Measurements from ENCODE around the gene TNIK. TPM values are rescaled to one million over a fixed set of nuclear protein-coding genes. Genes with fewer than 3 reads are reported as not detected.

TNIK gene
- total RNA-seq, 2 donors from 2014 or later = 5.6 to 47.1 TPM

DNA sequence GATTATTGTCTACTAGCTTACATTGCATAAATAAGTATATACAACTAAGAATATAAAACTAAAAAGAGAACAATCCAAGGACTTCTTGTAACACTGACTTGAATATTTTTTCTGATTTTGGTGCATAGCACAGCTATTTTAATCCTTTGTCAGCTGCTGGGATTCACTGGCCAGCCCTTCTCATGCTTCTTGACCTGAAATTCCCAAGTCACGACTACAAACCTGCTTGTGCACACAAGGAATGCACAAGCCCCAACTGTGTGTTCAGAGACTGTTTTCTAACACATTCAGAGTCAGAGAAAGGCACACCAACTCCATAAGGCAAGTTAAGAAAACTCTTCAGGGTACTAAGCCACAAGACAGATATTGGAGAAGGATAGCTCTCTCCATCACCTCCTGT is 80.9 kb downstream of the TNIK start:
- intact Hi-C loops (cut with DNase I) = no loop called here
- DNase-seq (ENCODE audit: low spot score) = no peak
- WGBS = 56% methylated on average over 1 of the region's 1 CpG
- H3K27me3 ChIP-seq (replicated peaks; ENCODE audit: insufficient read depth) = no peaks in the 10 kb centered on the region
- H3K4me1 ChIP-seq (replicated peaks) = no peaks in the 10 kb centered on the region
- H3K36me3 ChIP-seq = no peaks in the 10 kb centered on the region
- TF ChIP-seq POLR2AphosphoS5 (IDR thresholded peaks at IDR 0.05) = no peak
- TF ChIP-seq POLR2A (IDR thresholded peaks at IDR 0.05) = no peak
- H3K9me3 ChIP-seq = no peaks in the 10 kb centered on the region
- H3K4me3 ChIP-seq = no peak overlapping the region
- no peak overlapping the region for H3K27ac ChIP-seq

DNA sequence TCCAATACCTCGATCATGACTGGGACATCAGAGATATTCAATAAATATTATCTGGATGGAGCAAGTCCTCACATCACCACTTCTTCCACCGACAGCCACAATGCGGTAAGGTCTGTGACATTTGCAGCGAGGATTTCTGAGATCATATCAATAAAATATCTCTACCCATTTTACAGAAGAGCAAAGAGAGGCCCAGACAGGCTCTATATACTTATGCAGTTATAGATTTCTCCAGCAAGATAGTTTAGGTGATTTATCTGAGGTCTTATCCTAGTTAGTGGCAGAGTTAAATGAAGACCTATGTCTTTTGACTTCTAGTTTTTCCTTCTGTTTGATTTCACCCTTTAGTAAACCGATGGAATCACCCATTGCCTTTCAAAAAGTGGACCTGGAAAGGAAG is 81.6 kb downstream of the TNIK start:
- WGBS = 97% methylated on average over 5 of the region's 5 CpGs
- intact Hi-C loops (cut with DNase I) = no loop called here
- H3K4me1 ChIP-seq (replicated peaks) = no peaks in the 10 kb centered on the region

DNA sequence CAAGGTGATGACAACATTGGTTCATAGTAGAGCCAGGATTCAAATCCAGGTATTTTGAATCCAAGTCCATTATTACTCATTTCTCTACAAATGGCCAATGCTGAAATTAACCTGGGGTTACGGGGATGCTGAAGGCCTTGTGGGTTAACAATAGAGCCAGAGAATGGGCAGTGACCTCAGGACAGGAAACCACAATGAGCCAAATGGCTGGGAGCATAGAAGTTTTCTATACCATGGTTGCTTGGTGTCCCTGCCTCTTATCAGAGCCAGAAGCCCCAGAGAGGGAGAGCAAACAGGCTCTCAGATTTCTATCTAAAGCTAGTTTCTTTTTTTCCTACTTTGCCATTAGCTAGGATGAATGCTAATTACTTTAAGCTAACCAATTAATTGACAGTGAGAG is 82.3 kb downstream of the TNIK start:
- intact Hi-C loops (cut with DNase I) = no loop called here
- Histone ChIP-seq H3K9me3 (no peaks in the 10 kb centered on the region), H3K36me3 (no peaks in the 10 kb centered on the region), H3K27ac (no peak overlapping the region), H3K4me3 (no peak overlapping the region), H3K4me1 (replicated peaks) (no peaks in the 10 kb centered on the region), H3K27me3 (replicated peaks; ENCODE audit: insufficient read depth) (no peaks in the 10 kb centered on the region)
- WGBS = 82% methylated on average over 1 of the region's 1 CpG
- no peak for DNase-seq (ENCODE audit: low spot score)
- TF ChIP-seq POLR2AphosphoS5 (IDR thresholded peaks at IDR 0.05) (no peak), POLR2A (IDR thresholded peaks at IDR 0.05) (no peak)
- TF ChIP-seq, protein P1, sequence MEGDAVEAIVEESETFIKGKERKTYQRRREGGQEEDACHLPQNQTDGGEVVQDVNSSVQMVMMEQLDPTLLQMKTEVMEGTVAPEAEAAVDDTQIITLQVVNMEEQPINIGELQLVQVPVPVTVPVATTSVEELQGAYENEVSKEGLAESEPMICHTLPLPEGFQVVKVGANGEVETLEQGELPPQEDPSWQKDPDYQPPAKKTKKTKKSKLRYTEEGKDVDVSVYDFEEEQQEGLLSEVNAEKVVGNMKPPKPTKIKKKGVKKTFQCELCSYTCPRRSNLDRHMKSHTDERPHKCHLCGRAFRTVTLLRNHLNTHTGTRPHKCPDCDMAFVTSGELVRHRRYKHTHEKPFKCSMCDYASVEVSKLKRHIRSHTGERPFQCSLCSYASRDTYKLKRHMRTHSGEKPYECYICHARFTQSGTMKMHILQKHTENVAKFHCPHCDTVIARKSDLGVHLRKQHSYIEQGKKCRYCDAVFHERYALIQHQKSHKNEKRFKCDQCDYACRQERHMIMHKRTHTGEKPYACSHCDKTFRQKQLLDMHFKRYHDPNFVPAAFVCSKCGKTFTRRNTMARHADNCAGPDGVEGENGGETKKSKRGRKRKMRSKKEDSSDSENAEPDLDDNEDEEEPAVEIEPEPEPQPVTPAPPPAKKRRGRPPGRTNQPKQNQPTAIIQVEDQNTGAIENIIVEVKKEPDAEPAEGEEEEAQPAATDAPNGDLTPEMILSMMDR (IDR thresholded peaks at IDR 0.05) = no peak

More for the DNA sequence above, 81.6 kb downstream of the TNIK start:
- no peaks in the 10 kb centered on the region for H3K9me3 ChIP-seq
- DNase-seq (ENCODE audit: low spot score) = no peak
- no peaks in the 10 kb centered on the region for H3K27me3 ChIP-seq (replicated peaks; ENCODE audit: insufficient read depth)
- H3K27ac ChIP-seq = no peak overlapping the region
- H3K4me3 ChIP-seq = no peak overlapping the region
- no peaks in the 10 kb centered on the region for H3K36me3 ChIP-seq
- TF ChIP-seq POLR2A (IDR thresholded peaks at IDR 0.05) (no peak), POLR2AphosphoS5 (IDR thresholded peaks at IDR 0.05) (no peak)
- TF ChIP-seq, protein P1 (IDR thresholded peaks at IDR 0.05) = no peak

DNA sequence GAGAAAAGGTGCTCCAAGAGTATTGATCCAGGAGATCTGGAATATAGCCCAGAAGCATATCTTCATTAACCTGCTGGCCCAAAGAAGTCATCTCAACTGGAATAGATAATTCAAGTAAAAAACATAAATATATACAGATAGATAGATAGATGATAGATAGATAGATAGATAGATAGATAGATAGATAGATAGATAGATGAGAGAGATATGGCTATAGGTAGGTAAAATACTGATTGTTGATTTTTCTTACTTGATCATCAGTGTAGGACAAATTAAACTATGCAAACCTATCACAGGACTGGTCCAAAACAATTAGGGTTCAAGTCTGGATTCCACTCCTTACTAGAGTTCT is 83.6 kb downstream of the TNIK start:
- intact Hi-C loops (cut with DNase I) = no loop called here
- H3K4me3 ChIP-seq = no peak overlapping the region
- no peaks in the 10 kb centered on the region for H3K36me3 ChIP-seq

DNA sequence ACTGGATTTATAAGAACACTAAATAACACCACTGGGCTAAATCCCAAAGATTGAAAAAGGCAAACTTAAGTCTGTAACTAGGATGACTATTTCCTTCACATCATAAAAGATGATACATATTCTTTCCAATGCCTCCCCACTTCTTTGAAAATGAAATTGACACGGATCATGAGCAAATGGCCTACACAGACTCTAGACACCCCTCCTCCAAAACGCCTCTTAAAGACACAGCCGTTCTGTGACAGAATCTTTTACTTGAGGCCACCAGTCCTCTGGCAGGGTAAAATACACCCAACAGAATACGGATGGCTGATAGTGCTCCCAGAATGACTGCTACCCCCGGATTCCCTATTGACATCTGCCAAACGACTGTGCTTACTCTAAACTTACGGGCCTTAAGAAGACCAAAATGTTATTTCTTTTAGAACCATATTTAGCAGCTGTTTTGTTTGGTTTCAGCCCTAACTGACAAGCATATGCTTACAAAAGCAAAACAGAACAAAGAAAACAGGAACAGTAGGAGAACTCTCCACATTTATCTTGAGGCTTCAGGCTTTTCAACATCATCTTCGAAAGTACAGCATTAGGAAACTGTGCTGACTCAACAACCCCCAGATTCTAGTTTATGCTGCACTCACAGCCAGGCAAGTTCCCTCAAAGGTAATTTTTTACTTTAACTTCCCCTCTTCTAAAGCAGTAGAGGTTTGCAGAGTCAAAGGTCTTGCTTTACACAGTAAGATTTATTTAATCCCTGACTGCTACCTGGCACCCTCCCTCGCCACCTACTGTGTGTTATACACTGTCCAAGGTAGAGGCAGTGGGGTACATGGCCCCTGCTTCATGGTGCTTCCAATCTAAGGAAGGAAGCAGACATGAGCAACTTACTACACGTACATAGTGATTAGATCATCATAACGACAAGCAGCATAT is 84.3 kb downstream of the TNIK start:
- Histone ChIP-seq H3K27ac (no peak overlapping the region), H3K27me3 (replicated peaks; ENCODE audit: insufficient read depth) (no peaks in the 10 kb centered on the region), H3K36me3 (no peaks in the 10 kb centered on the region), H3K4me1 (replicated peaks) (no peaks in the 10 kb centered on the region), H3K9me3 (no peaks in the 10 kb centered on the region), H3K4me3 (no peak overlapping the region)
- no peak for DNase-seq (ENCODE audit: low spot score)
- TF ChIP-seq POLR2AphosphoS5 (IDR thresholded peaks at IDR 0.05) = no peak
- no peak for TF ChIP-seq POLR2A (IDR thresholded peaks at IDR 0.05)
- TF ChIP-seq, protein P1 (IDR thresholded peaks at IDR 0.05) = no peak
- 70% methylated on average over 11 of the region's 11 CpGs for WGBS
- intact Hi-C loops (cut with DNase I) = no loop called here

More for the DNA sequence above, 83.6 kb downstream of the TNIK start:
- Histone ChIP-seq H3K9me3 (no peaks in the 10 kb centered on the region), H3K27ac (no peak overlapping the region), H3K4me1 (replicated peaks) (no peaks in the 10 kb centered on the region), H3K27me3 (replicated peaks; ENCODE audit: insufficient read depth) (no peaks in the 10 kb centered on the region)
- DNase-seq (ENCODE audit: low spot score) = no peak
- TF ChIP-seq POLR2A (IDR thresholded peaks at IDR 0.05) (no peak), POLR2AphosphoS5 (IDR thresholded peaks at IDR 0.05) (no peak)
- TF ChIP-seq, protein P1 (IDR thresholded peaks at IDR 0.05) = no peak

Data from prostate gland (tissue), 2 donors.